ENCODE measurements around the gene MTMR11.
"Not testable (repeated sequence)": the region's sequence is repeated elsewhere in the genome, so short reads cannot be mapped to it uniquely, and the experiment has no call there.

GRCh38 chr1:149886121-149886395 lies 50.6 kb downstream of the MTMR11 start:
- TF ChIP-seq CTCF (conservative IDR thresholded peaks at IDR 0.05; ENCODE audit: low read length); EZH2phosphoT487 (IDR thresholded peaks at IDR 0.05; ENCODE audit: borderline replicate concordance): not testable (repeated sequence)
